Osteoblast (primary cell): ENCODE measurements around the gene SARS2. TPM values are rescaled to one million over a fixed set of nuclear protein-coding genes. Genes with fewer than 3 reads are reported as not detected.

Experiments used
- DNase-seq: peaks from one replicate; pipeline ENCODE4 v3.0.0; 2011; ENCODE audit warnings: low spot score, mixed read lengths; ENCODE audit not compliant: insufficient read length; ENCODE audit errors: missing footprints
- H2AFZ ChIP-seq: 2 replicates; pipeline ENCODE4 v1.6.0; 2011; ENCODE audit warnings: mild to moderate bottlenecking, low read length
- H3K27ac ChIP-seq: 2 replicates; pipeline ENCODE4 v1.5.1; 2011; ENCODE audit warnings: mild to moderate bottlenecking, low read depth, low read length, moderate library complexity
- H3K27me3 ChIP-seq: 2 replicates; pipeline ENCODE4 v1.6.0; 2012; ENCODE audit warnings: mild to moderate bottlenecking, control low read depth, inconsistent platforms, low read length, moderate library complexity; ENCODE audit not compliant: insufficient read depth
- H3K36me3 ChIP-seq: 2 replicates; pipeline ENCODE4 v1.5.1; 2011; ENCODE audit warnings: mild to moderate bottlenecking, low read length, control low read depth, moderate library complexity; ENCODE audit not compliant: insufficient read depth
- H3K4me1 ChIP-seq: 2 replicates; pipeline ENCODE4 v1.5.1; 2011; ENCODE audit warnings: mild to moderate bottlenecking, low read length, control low read depth, moderate library complexity; ENCODE audit not compliant: insufficient read depth
- H3K4me2 ChIP-seq: 2 replicates; pipeline ENCODE4 v1.6.0; 2011; ENCODE audit warnings: mild to moderate bottlenecking, low read length; ENCODE audit not compliant: insufficient read depth
- H3K4me3 ChIP-seq: fragments of 200-600 bp; sonication (generic); 3 replicates; pipeline ENCODE4 v1.5.1; 2012; ENCODE audit warnings: mild to moderate bottlenecking, low read length, inconsistent platforms; ENCODE audit not compliant: insufficient read depth
- H3K79me2 ChIP-seq: 2 replicates; pipeline ENCODE4 v1.6.0; 2012; ENCODE audit warnings: mild to moderate bottlenecking, low read length, control low read depth, inconsistent platforms; ENCODE audit not compliant: insufficient read depth
- H3K9me3 ChIP-seq: 2 replicates; pipeline ENCODE4 v1.5.1; 2011; ENCODE audit warnings: low read depth, low read length, control low read depth
- H4K20me1 ChIP-seq: 2 replicates; pipeline ENCODE4 v1.6.0; 2012; ENCODE audit warnings: mild to moderate bottlenecking, low read length, control low read depth; ENCODE audit not compliant: insufficient read depth
- total RNA-seq: library from RNA; depleted of rRNA; stranded (reverse); fragments of >200 nt; gene quantifications from 2 replicates; pipeline ENCODE4 v1.2.3, GENCODE V29; 2012
- TF ChIP-seq, protein P1 (sequence below): IDR thresholded peaks from 2 replicates; pipeline ENCODE4 v1.5.1; 2011; ENCODE audit warnings: mild to moderate bottlenecking, low read depth, low read length, moderate library complexity; ENCODE audit errors: extremely low read depth

The SARS2 gene
- total RNA-seq, 1 donor = 21.7 TPM

DNA sequence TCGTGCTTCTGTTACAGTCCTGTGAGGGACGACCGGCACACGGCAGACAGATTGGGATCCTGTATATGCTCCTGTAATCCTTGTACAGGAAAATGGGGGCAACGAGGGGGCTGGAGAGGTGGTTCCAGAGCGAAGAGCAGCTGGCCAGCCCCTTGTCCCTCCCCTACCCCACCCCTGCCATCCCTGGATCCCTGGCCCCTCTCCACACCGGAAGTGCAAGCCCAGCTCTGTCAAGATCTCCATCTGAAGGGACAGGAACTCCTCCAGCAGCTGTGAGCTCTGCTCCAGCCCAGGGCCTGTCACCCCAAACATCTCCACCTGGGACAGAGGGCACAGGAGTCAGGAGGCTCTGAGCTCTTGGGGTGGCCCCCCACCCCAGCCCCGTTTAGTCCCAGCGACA is 13.0 kb downstream of the SARS2 start:
- no peak overlapping the region for H3K27ac ChIP-seq
- H3K36me3 ChIP-seq = peaks cover 7% of the 10 kb centered on the region
- no peak overlapping the region for H3K4me2 ChIP-seq
- H3K79me2 ChIP-seq = no peaks in the 10 kb centered on the region
- H2AFZ ChIP-seq = no peak overlapping the region
- TF ChIP-seq, protein P1, sequence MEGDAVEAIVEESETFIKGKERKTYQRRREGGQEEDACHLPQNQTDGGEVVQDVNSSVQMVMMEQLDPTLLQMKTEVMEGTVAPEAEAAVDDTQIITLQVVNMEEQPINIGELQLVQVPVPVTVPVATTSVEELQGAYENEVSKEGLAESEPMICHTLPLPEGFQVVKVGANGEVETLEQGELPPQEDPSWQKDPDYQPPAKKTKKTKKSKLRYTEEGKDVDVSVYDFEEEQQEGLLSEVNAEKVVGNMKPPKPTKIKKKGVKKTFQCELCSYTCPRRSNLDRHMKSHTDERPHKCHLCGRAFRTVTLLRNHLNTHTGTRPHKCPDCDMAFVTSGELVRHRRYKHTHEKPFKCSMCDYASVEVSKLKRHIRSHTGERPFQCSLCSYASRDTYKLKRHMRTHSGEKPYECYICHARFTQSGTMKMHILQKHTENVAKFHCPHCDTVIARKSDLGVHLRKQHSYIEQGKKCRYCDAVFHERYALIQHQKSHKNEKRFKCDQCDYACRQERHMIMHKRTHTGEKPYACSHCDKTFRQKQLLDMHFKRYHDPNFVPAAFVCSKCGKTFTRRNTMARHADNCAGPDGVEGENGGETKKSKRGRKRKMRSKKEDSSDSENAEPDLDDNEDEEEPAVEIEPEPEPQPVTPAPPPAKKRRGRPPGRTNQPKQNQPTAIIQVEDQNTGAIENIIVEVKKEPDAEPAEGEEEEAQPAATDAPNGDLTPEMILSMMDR = no peak
- no peaks in the 10 kb centered on the region for H4K20me1 ChIP-seq
- DNase-seq = no peak
- no peaks in the 10 kb centered on the region for H3K27me3 ChIP-seq
- no peak overlapping the region for H3K4me3 ChIP-seq
- H3K4me1 ChIP-seq = no peaks in the 10 kb centered on the region
- no peaks in the 10 kb centered on the region for H3K9me3 ChIP-seq

DNA sequence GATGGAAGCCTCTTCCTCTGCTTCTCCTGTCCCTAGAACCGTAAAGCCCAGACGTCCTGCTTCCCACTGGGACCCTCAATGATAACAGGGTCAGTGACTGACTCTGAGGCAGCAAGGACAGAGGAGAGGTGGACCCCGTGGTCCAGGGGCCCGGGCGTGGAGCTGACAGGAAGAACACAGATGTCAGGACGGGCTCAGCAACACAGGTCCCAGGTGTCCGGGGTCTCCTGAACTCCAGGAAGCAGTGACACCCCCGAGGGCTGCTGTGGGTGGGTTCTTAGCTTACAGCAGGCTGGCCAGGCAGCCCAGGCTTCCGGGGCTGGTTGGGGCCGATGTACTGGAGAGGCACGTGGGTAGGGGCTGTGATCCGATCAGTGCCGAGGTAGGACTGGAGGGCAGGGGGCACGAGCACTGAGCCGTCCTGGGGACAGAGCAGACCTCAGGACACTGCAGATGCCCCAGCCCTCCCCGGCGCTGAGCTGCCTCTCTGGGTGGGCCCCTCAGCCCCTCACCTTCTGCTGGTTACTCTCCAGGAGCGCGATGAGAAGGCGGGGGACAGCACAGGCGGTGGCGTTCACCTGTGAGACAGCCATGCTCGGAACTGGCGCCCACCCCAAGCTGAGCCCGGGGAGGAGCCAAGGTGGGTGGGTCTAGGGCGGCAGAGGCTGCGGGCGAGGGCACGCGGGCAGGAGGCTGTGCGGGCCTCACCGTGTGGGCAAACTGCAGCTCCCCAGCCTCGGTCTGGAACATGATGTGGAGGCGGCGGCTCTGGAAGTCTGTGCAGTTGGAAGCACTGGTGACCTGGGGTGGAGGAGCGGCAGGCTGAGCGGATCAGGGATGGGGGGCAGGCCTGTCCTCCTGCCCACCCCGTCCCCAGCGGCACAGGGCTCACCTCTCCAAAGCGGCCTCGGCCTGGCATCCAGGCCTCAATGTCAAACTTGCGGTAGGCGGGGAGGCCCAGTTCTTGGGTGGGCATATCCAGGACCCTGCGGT is 14.9 kb downstream of the SARS2 start:
- no peaks in the 10 kb centered on the region for H3K27me3 ChIP-seq
- TF ChIP-seq, protein P1 = no peak
- no peaks in the 10 kb centered on the region for H3K4me1 ChIP-seq

DNA sequence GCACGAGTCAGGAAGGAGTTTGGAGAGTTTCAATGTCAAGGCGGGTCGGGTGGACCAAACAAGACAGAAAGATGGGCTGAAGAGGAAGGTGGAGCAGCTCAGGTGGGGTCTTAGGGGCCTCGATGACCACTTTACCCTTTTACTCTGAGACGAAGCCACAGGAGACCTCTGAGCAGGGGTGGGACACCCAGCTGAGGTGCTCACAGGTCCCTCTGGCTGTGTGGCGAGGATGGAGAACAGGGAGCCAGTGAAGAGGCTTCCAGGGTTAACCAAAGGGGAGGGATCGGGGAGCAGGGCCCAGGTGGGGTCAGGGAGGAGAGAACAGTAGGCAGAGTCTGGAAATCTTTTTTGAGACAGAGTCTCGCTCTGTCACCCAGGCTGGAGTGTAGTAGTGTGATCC is 16.6 kb downstream of the SARS2 start:
- no peak for DNase-seq
- H3K4me1 ChIP-seq = no peaks in the 10 kb centered on the region
- H3K79me2 ChIP-seq = no peaks in the 10 kb centered on the region
- no peaks in the 10 kb centered on the region for H3K27me3 ChIP-seq
- no peak overlapping the region for H3K4me3 ChIP-seq
- no peak overlapping the region for H3K4me2 ChIP-seq
- H3K36me3 ChIP-seq = no peaks in the 10 kb centered on the region
- TF ChIP-seq, protein P1 = no peak
- H3K9me3 ChIP-seq = no peaks in the 10 kb centered on the region
- H3K27ac ChIP-seq = no peak overlapping the region
- H2AFZ ChIP-seq = no peak overlapping the region
- H4K20me1 ChIP-seq = no peaks in the 10 kb centered on the region

More for the DNA sequence above, 14.9 kb downstream of the SARS2 start:
- peak; percentile 30 for DNase-seq
- Histone ChIP-seq H3K4me2 (no peak overlapping the region), H3K36me3 (no peaks in the 10 kb centered on the region), H3K9me3 (no peaks in the 10 kb centered on the region), H3K27ac (no peak overlapping the region), H3K4me3 (no peak overlapping the region), H4K20me1 (no peaks in the 10 kb centered on the region), H2AFZ (no peak overlapping the region), H3K79me2 (no peaks in the 10 kb centered on the region)

DNA sequence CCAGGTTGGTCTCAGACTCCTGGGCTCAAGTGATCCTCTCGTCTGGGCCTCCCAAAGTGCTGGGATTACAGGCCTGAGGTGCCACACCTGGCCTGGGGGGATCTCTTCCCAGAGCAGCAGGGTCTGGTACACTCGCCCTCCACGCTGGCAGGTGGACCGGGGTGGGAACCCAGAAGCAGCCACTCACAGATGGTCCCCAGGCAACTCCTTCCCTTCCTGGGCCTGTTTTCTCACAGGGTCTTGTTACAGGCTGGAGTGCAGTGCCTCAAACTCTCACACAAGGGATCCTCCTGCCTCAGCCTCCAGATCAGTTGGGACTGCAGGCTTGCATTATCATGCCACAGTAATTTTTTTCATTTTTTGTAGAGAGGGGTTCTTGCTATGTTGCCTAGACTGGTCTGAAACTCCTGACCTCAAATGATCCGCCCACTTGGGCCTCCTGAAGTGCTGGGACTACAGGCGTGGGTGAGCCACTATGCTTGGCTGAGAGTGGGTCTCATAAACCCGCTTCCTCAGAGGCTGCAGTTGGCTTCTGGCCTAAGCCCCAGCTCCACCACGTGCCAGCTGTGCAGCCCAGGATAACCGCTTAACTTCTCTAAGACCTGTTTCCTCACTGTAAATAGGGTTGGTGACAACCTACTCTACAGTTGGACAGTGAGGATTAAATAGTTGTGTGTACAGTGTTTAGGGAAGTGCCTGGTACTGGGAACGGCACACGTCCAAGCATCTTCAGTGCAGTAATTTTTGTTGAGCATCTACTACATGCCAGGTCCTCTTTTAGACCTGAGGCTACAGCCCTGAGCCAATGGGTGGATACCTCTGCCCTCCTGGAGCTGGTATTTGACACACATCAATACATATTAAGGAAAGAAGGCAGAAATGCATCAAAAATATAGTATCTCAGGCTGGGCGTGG is 17.7 kb downstream of the SARS2 start:
- peak; percentile 85 for DNase-seq
- no peaks in the 10 kb centered on the region for H3K4me1 ChIP-seq
- H2AFZ ChIP-seq = no peak overlapping the region
- H3K79me2 ChIP-seq = no peaks in the 10 kb centered on the region
- TF ChIP-seq, protein P1 = no peak
- H3K27me3 ChIP-seq = no peaks in the 10 kb centered on the region
- no peak overlapping the region for H3K27ac ChIP-seq
- H4K20me1 ChIP-seq = no peaks in the 10 kb centered on the region
- H3K9me3 ChIP-seq = no peaks in the 10 kb centered on the region
- no peaks in the 10 kb centered on the region for H3K36me3 ChIP-seq
- no peak overlapping the region for H3K4me3 ChIP-seq
- no peak overlapping the region for H3K4me2 ChIP-seq
